ENCODE measurements around the gene PRDM7.
A peak's percentile ranks its signal among the peaks of the same experiment; 100 is the strongest.
"Not testable (repeated sequence)": the region's sequence is repeated elsewhere in the genome, so short reads cannot be mapped to it uniquely, and the experiment has no call there.

Gene PRDM7

DNA sequence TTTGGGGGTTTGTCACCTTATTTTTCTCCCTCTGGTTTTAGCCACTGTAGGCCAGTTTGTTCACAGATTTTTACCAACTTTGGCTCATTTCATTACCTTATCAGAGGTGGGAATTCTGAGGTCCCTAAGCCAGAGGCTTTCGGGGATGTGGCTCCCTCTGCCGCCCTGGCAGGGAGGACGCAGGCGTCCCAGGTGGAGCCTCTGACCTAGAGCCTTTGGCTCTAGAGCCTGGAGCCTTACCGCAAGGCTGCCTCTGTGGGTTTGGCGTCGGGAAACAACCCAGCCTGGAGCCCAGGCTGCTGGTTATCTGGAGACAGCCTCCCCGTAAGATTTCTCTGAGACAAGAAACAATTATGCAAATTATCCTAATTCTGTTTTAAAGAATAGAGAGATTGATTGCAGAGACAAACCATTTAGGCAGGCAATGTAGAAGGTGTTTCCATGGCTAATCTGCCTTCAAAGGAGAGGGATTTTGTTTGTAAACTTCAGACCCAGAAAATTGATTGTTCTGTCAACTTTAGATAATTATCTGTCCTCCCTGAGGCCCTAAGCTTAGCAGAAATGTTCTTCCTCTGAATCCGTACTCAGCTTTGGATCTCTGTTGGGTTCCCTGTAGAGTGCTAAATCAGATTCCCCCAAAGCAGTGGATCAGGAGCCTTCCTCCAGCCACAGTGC lies 20.0 kb upstream of the PRDM7 start:
- DNase-seq (ENCODE audit: low read depth, low spot score); H3K4me3 ChIP-seq (ENCODE audit: low read depth, low read length); in situ Hi-C loops (cut with HindIII; ENCODE audit: low sequenced_read_pairs): not testable (repeated sequence)
- TF ChIP-seq, protein P1, sequence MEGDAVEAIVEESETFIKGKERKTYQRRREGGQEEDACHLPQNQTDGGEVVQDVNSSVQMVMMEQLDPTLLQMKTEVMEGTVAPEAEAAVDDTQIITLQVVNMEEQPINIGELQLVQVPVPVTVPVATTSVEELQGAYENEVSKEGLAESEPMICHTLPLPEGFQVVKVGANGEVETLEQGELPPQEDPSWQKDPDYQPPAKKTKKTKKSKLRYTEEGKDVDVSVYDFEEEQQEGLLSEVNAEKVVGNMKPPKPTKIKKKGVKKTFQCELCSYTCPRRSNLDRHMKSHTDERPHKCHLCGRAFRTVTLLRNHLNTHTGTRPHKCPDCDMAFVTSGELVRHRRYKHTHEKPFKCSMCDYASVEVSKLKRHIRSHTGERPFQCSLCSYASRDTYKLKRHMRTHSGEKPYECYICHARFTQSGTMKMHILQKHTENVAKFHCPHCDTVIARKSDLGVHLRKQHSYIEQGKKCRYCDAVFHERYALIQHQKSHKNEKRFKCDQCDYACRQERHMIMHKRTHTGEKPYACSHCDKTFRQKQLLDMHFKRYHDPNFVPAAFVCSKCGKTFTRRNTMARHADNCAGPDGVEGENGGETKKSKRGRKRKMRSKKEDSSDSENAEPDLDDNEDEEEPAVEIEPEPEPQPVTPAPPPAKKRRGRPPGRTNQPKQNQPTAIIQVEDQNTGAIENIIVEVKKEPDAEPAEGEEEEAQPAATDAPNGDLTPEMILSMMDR (IDR thresholded peaks at IDR 0.05; ENCODE audit: low read depth, low read length), result peak; percentile 5

- DNase-seq (ENCODE audit: low read depth, low spot score); in situ Hi-C loops (cut with HindIII; ENCODE audit: low sequenced_read_pairs); H3K4me3 ChIP-seq (ENCODE audit: low read depth, low read length): not testable (repeated sequence)
Measured at GRCh38 chr16:90094791-90095190, 17.7 kb upstream of the PRDM7 start.

DNA sequence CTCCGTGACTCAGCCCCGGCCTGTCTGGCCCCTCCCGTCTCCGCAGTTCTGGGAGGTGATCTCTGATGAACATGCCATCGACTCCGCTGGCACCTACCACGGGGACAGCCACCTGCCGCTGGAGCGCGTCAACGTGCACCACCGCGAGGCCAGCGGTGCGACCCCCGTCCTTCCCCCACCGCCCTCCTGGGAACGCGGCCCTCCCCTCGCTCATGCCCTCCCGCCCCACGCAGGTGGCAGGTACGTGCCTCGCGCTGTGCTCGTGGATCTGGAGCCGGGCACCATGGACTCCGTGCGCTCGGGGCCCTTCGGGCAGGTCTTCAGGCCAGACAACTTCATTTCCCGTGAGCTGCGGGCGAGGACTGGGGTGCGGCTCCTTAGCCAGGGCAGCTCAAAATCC lies 17.2 kb upstream of the PRDM7 start:
- DNase-seq (ENCODE audit: low read depth, low spot score); H3K4me3 ChIP-seq (ENCODE audit: low read depth, low read length); in situ Hi-C loops (cut with HindIII; ENCODE audit: low sequenced_read_pairs): not testable (repeated sequence)

DNA sequence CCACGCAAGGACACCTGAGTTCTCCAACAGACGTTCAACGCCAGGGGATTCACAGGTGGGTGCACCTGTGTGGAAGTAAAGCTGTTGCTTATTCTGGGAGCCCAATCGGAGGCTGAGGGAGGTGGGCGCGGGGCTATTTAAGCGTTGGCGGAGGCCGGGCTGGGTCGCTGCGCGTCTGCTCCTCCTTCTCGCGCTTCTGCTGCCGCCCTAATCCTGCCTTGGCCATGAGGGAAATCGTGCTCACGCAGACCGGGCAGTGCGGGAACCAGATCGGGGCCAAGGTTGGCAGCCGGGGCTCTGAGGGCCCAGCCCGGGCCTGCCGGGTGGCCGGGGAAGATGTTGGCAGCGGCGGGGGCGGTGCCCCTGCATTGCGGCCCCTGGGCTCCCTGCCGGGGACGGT lies 16.7 kb upstream of the PRDM7 start:
- H3K4me3 ChIP-seq (ENCODE audit: low read depth, low read length); in situ Hi-C loops (cut with HindIII; ENCODE audit: low sequenced_read_pairs); DNase-seq (ENCODE audit: low read depth, low spot score): not testable (repeated sequence)

- H3K4me3 ChIP-seq (ENCODE audit: low read depth, low read length); in situ Hi-C loops (cut with HindIII; ENCODE audit: low sequenced_read_pairs); DNase-seq (ENCODE audit: low read depth, low spot score): not testable (repeated sequence)
Measured at GRCh38 chr16:90092781-90093180, 15.7 kb upstream of the PRDM7 start.

DNA sequence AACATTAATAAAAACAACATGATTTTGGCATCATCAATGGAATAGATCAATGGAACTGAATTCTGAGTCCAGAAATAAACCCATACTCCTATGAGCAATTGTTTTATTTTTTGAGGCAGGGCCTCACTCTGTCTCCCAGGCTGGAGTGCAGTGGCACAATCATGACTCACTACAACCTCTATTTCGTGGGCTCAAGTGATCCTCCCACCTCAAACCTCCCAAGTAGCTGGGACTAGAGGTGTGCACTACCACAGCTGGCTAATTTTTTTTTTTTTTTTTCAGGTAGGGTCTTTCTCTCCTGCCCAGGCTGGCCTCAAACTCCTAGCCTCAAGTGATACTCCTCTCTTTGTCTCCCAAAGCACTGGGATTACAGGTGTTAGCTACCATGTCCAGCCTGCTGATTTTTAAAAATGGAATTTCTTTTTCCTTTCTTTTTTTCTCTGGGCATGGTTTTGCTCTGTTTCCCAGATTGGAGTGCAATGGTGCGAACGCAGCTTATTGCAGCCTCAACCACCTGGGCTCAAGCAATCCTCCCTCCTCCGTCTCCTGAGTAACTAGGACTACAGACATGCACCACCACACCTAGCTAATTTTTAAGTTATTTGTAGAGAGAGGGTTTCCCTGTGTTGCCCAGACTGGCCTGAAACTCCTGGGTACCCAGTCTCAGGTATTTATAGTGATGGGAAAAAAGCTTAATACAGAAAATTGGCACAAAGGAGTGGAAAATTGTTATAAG lies 7.3 kb upstream of the PRDM7 start:
- H3K4me3 ChIP-seq (ENCODE audit: low read depth, low read length), result no peak overlapping the region
- TF ChIP-seq, protein P1 (IDR thresholded peaks at IDR 0.05; ENCODE audit: low read depth, low read length), result no peak
- no peak for DNase-seq (ENCODE audit: low read depth, low spot score)
- in situ Hi-C loops (cut with HindIII; ENCODE audit: low sequenced_read_pairs), result no loop called here

DNA sequence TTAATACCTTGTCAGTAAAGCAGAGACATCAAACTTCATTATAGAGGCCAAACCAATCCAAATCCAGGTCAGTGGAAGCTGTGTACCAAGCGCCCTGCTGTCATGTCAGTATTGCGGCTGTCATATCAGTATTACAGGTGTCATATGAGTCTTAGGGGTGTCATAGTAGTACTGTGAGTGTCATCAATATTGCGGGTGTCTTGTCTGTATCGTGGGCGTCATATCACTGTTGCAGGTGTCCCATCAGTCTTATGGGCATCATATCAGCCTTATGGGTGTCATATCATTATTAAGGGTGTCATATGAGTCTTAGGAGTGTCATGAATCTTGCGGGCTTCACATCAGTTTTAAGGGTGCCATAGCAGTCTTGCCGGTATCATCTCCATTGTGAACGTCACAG lies 6.0 kb upstream of the PRDM7 start:
- TF ChIP-seq, protein P1 (IDR thresholded peaks at IDR 0.05; ENCODE audit: low read depth, low read length), result no peak
- DNase-seq (ENCODE audit: low read depth, low spot score), result no peak
- in situ Hi-C loops (cut with HindIII; ENCODE audit: low sequenced_read_pairs), result no loop called here
- no peak overlapping the region for H3K4me3 ChIP-seq (ENCODE audit: low read depth, low read length)

GRCh38 chr16:90081606-90081970 lies 4.5 kb upstream of the PRDM7 start:
- DNase-seq (ENCODE audit: low read depth, low spot score), result no peak
- in situ Hi-C loops (cut with HindIII; ENCODE audit: low sequenced_read_pairs), result no loop called here
- H3K4me3 ChIP-seq (ENCODE audit: low read depth, low read length), result no peak overlapping the region
- TF ChIP-seq, protein P1 (IDR thresholded peaks at IDR 0.05; ENCODE audit: low read depth, low read length), result no peak

DNA sequence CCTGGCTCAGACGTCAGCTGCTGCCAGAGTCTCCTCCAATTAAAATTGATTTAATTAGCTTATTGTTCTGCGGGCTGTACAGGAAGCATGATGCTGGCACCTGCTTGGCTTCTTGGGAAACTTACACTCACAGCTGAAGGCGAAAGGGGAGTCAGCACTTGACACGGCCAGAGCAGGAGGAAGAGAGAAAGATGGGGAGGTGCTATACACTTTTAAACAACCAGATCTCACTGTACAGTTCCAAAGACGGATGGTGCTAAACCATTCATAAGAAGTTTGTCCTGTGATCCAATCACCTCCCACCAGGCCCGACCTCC lies 1.4 kb upstream of the PRDM7 start:
- no peak overlapping the region for H3K4me3 ChIP-seq (ENCODE audit: low read depth, low read length)
- TF ChIP-seq, protein P1 (IDR thresholded peaks at IDR 0.05; ENCODE audit: low read depth, low read length), result no peak
- DNase-seq (ENCODE audit: low read depth, low spot score), result no peak
- in situ Hi-C loops (cut with HindIII; ENCODE audit: low sequenced_read_pairs), result no loop called here

All from astrocyte of the spinal cord (primary cell).